H1 (cell line): ENCODE results near the gene CHST9. TPM values are rescaled to one million over a fixed set of nuclear protein-coding genes. Genes with fewer than 3 reads are reported as not detected.

ENCODE experiments used
- CTCF ChIA-PET: fragments of 300-600 bp; sonication (Branson Sonifier 250); formaldehyde crosslinking; loops from one replicate; lab custom pipeline; 2021; ENCODE audit not compliant: partially characterized antibody; lab: Charles Lee
- POLR2A ChIA-PET: fragments of 300-600 bp; sonication (Branson Sonifier 250); formaldehyde crosslinking; loops from one replicate; lab custom pipeline; 2021; ENCODE audit warnings: inconsistent platforms; ENCODE audit not compliant: partially characterized antibody; lab: Charles Lee
- DNase-seq, 2 experiments: peaks; one replicate each; pipeline versions ENCODE4 v3.0.0 to v3.0.0-alpha.2; 2010 to 2022; ENCODE audit warnings: low spot score in 2 of 2, low read depth in 1 of 2, mixed read lengths in 1 of 2
- FAIRE-seq: peaks from 2 replicates; lab custom pipeline; 2011; peaks lifted over from hg19 to GRCh38; lab: Jason Lieb, UNC
- H2AFZ ChIP-seq: 2 replicates; pipeline ENCODE4 v1.8.1; 2012; ENCODE audit warnings: low read length, inconsistent platforms
- H2AK5ac ChIP-seq: 2 replicates; pipeline ENCODE4 v1.6.1; 2013; ENCODE audit warnings: low read depth, low read length
- H2BK120ac ChIP-seq: replicated peaks from 2 replicates; pipeline ENCODE3; 2013; ENCODE audit warnings: low read depth, low read length, inconsistent platforms
- H2BK12ac ChIP-seq: 2 replicates; pipeline ENCODE4 v1.6.1; 2013; ENCODE audit warnings: low read depth, low read length
- H2BK15ac ChIP-seq: 2 replicates; pipeline ENCODE4 v1.6.1; 2013; ENCODE audit warnings: low read length
- H2BK20ac ChIP-seq: 2 replicates; pipeline ENCODE4 v1.6.1; 2013; ENCODE audit warnings: low read length
- H2BK5ac ChIP-seq: 2 replicates; pipeline ENCODE4 v1.6.1; 2013; ENCODE audit warnings: low read depth, low read length
- H3K14ac ChIP-seq: 2 replicates; pipeline ENCODE4 v1.6.1; 2013; ENCODE audit warnings: inconsistent platforms; ENCODE audit not compliant: insufficient read length
- H3K18ac ChIP-seq: 2 replicates; pipeline ENCODE4 v1.6.1; 2013; ENCODE audit warnings: low read length; ENCODE audit errors: extremely low read depth
- H3K23ac ChIP-seq: 2 replicates; pipeline ENCODE4 v1.6.1; 2013; ENCODE audit warnings: inconsistent platforms; ENCODE audit not compliant: insufficient read length
- H3K23me2 ChIP-seq: 2 replicates; pipeline ENCODE4 v1.6.1; 2013; ENCODE audit warnings: low read depth, low read length
- H3K27ac ChIP-seq: 2 replicates; pipeline ENCODE4 v1.6.1; 2011; ENCODE audit warnings: low read depth, low read length, inconsistent platforms
- H3K27me3 ChIP-seq, 4 experiments: replicated peaks in 1 of 4; 1 replicate in 1 of 4; 2 replicates in 3 of 4; pipeline versions ENCODE4 v1.6.1 to v1.8.1; 2011 to 2013; ENCODE audit warnings: low read length in 3 of 4, mild to moderate bottlenecking in 3 of 4, inconsistent platforms in 2 of 4, mixed read lengths in 2 of 4, moderate library complexity in 1 of 4; ENCODE audit not compliant: control insufficient read depth in 3 of 4, insufficient read depth in 3 of 4; ENCODE audit errors: extremely low read depth in 1 of 4
- H3K36me3 ChIP-seq, 4 experiments: 2 replicates each; pipeline versions ENCODE4 v1.6.1 to v1.8.1; 2011 to 2013; ENCODE audit warnings: mild to moderate bottlenecking in 4 of 4, low read length in 3 of 4, moderate library complexity in 2 of 4, control low read depth in 1 of 4, inconsistent platforms in 1 of 4; ENCODE audit not compliant: insufficient read depth in 4 of 4, control insufficient read depth in 2 of 4
- H3K4ac ChIP-seq: replicated peaks from 2 replicates; pipeline ENCODE3; 2013; ENCODE audit warnings: low read length, low read depth, mixed read lengths, inconsistent platforms; ENCODE audit not compliant: insufficient read length
- H3K4me1 ChIP-seq, 4 experiments: replicated peaks in 1 of 4; 1 replicate in 1 of 4; 2 replicates in 3 of 4; pipeline versions ENCODE4 v1.6.1 to v1.8.1; 2011 to 2013; ENCODE audit warnings: low read length in 3 of 4, inconsistent platforms in 2 of 4, mixed read lengths in 1 of 4; ENCODE audit not compliant: insufficient read depth in 4 of 4, control insufficient read depth in 3 of 4
- H3K4me2 ChIP-seq, 2 experiments: 2 replicates each; pipeline versions ENCODE4 v1.6.1 to v1.8.1; 2011 to 2013; ENCODE audit warnings: low read depth in 2 of 2, low read length in 2 of 2, control low read depth in 1 of 2, inconsistent platforms in 1 of 2, mild to moderate bottlenecking in 1 of 2; ENCODE audit not compliant: insufficient read depth in 1 of 2
- H3K4me3 ChIP-seq, 4 experiments: fragments of 200-600, 300-600 bp in 1 of 4; sonication (generic), shearing (Covaris generic), sonication (Bioruptor Twin) in 1 of 4; 2 replicates each; pipeline versions ENCODE4 v1.5.1 to v1.8.1; 2011 to 2016; ENCODE audit warnings: low read length in 4 of 4, low read depth in 3 of 4, control low read depth in 2 of 4, inconsistent platforms in 2 of 4, mild to moderate bottlenecking in 2 of 4, mixed read lengths in 1 of 4, moderate library complexity in 1 of 4; ENCODE audit not compliant: insufficient read depth in 2 of 4; ENCODE audit errors: extremely low read depth in 1 of 4
- H3K56ac ChIP-seq: replicated peaks from 2 replicates; pipeline ENCODE3; 2013; ENCODE audit warnings: low read depth, mild to moderate bottlenecking, mixed read lengths, low read length, inconsistent platforms; ENCODE audit not compliant: insufficient read length
- H3K79me1 ChIP-seq: 2 replicates; pipeline ENCODE4 v1.6.1; 2013; ENCODE audit warnings: low read depth, low read length, control low read depth
- H3K79me2 ChIP-seq, 2 experiments: 2 replicates each; pipeline versions ENCODE4 v1.6.1 to v1.8.1; 2012 to 2013; ENCODE audit warnings: low read length in 2 of 2, mild to moderate bottlenecking in 2 of 2, inconsistent platforms in 1 of 2; ENCODE audit not compliant: insufficient read depth in 2 of 2, control insufficient read depth in 1 of 2
- H3K9ac ChIP-seq, 4 experiments: replicated peaks in 1 of 4; 1 replicate in 1 of 4; 2 replicates in 3 of 4; pipeline versions ENCODE4 v1.6.1 to v1.8.1; 2011 to 2013; ENCODE audit warnings: low read depth in 3 of 4, low read length in 3 of 4, control low read depth in 2 of 4, mild to moderate bottlenecking in 2 of 4, moderate library complexity in 2 of 4, inconsistent platforms in 1 of 4; ENCODE audit errors: extremely low read depth in 1 of 4
- H3K9me3 ChIP-seq, 2 experiments: 2 replicates each; pipeline versions ENCODE4 v1.6.1 to v1.8.1; 2012 to 2013; ENCODE audit warnings: mild to moderate bottlenecking in 2 of 2, moderate library complexity in 2 of 2, control low read depth in 1 of 2, inconsistent platforms in 1 of 2, low read depth in 1 of 2, low read length in 1 of 2, mixed read lengths in 1 of 2; ENCODE audit not compliant: insufficient read depth in 2 of 2
- H4K20me1 ChIP-seq, 2 experiments: replicated peaks in 1 of 2; 2 replicates each; pipeline versions ENCODE3 to v1.8.1; 2011 to 2013; ENCODE audit warnings: inconsistent platforms in 2 of 2, low read length in 2 of 2, mild to moderate bottlenecking in 1 of 2; ENCODE audit not compliant: insufficient read depth in 2 of 2, control insufficient read depth in 1 of 2
- H4K5ac ChIP-seq: 2 replicates; pipeline ENCODE4 v1.6.1; 2013; ENCODE audit warnings: low read length, low read depth, mixed read lengths, inconsistent platforms; ENCODE audit not compliant: insufficient read length
- H4K8ac ChIP-seq: 2 replicates; pipeline ENCODE4 v1.8.0; 2013; ENCODE audit warnings: mild to moderate bottlenecking, moderate library complexity, low read length, inconsistent platforms; ENCODE audit not compliant: insufficient read depth; ENCODE audit errors: extremely low read depth
- H4K91ac ChIP-seq: replicated peaks from 2 replicates; pipeline ENCODE3; 2013; ENCODE audit warnings: low read length, mixed read lengths, inconsistent platforms; ENCODE audit not compliant: insufficient read length
- TAF1 ChIP-seq: IDR thresholded peaks from 2 replicates; pipeline ENCODE4 v1.6.1; 2011; ENCODE audit warnings: mild to moderate bottlenecking, low read depth, low read length
- TEAD4 ChIP-seq: IDR thresholded peaks from 2 replicates; pipeline ENCODE4 v1.6.1; 2012; ENCODE audit warnings: low read depth, low read length, inconsistent platforms, mixed read lengths
- WGBS, 2 experiments: shearing (Covaris generic) in 1 of 2; methylation state at CpG; one replicate each; pipeline versions ENCODE4 v1.1.6 to v1.1.7; 2013 to 2015; ENCODE audit warnings: low lambda C conversion rate in 2 of 2, mixed read lengths in 2 of 2, inconsistent platforms in 1 of 2, low coverage in 1 of 2, missing lambda C conversion rate in 1 of 2; ENCODE audit not compliant: insufficient replicate concordance in 2 of 2, insufficient coverage in 1 of 2, insufficient read length in 1 of 2; ENCODE audit errors: extremely low coverage in 1 of 2, missing lambda C conversion rate in 1 of 2; 5-methylcytosine and 5-hydroxymethylcytosine counted together
- polyA plus RNA-seq, 7 experiments: library from polyadenylated mRNA; depleted of rRNA in 3 of 7; stranded (reverse) in 5 of 7; unstranded in 2 of 7; fragments of >200 nt in 5 of 7; fragments of 200-250 nt in 2 of 7; gene quantifications; 1 replicate in 5 of 7; 2 replicates in 1 of 7; 4 replicates in 1 of 7; pipeline versions ENCODE4 v1.2.1 to v1.2.3, GENCODE V29; 2011 to 2013; ENCODE audit warnings: missing spikeins in 2 of 7, mixed read lengths in 2 of 7
- total RNA-seq: library from RNA; stranded (reverse); fragmentation: NEBNext Ultra II Directional; extraction: Animal tissue kit (Norgen Biotek cat#: 25700); gene quantifications from 2 replicates; pipeline ENCODE4 v1.2.1, GENCODE V29; 2021

CHST9 gene
- total and polyA plus RNA-seq, 2 of the 8 experiments (the other 6 are each of a cell fraction or from before 2014, with no cell fraction given), result 3.2 to 24.3 TPM

DNA sequence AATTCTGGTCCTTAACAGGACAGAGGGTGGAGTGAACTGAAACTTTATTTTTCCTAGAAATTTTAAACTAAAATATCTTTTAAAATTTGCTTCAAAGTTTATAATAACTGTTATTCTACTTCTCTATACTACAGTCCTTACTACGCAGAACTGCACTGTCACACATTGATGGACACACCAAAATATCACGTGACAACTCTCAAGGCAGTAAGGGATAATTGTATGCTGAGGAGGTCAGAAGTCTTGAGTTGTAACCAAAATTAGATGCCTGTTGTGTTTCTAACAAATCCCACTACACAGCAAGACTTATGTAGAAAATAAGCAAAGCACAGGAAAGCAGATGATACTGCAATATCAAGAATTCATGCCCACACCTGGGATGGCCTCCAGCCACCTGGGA, 76.3 kb downstream of the CHST9 start:
- Histone ChIP-seq H4K20me1 (no peaks in the 10 kb centered on the region), H3K23me2 (no peaks in the 10 kb centered on the region), H3K27ac (no peak overlapping the region), H2BK12ac (no peak overlapping the region), H3K4me3 (no peak overlapping the region), H2BK15ac (no peak overlapping the region), H3K23ac (no peak overlapping the region), H2AK5ac (no peak overlapping the region), H3K79me2 (no peaks in the 10 kb centered on the region), H2BK5ac (no peak overlapping the region), H4K8ac (no peak overlapping the region), H3K56ac (no peak overlapping the region), H3K27me3 (no peaks in the 10 kb centered on the region), H2AFZ (no peak overlapping the region), H4K91ac (no peak overlapping the region), H4K5ac (no peak overlapping the region), H3K4ac (no peak overlapping the region), H3K4me1 (peaks cover 0 to 4% (median 1%) of the 10 kb centered on the region in 4 experiments; a peak in 2 of 7 replicates), H3K4me2 (no peak overlapping the region), H2BK120ac (no peak overlapping the region), H3K36me3 (no peaks in the 10 kb centered on the region), H3K14ac (no peak overlapping the region), H3K79me1 (no peaks in the 10 kb centered on the region), H2BK20ac (no peak overlapping the region), H3K9me3 (peaks cover 0 to 3% of the 10 kb centered on the region in 2 experiments; a peak in 2 of 4 replicates), H3K9ac (no peak overlapping the region), H3K18ac (no peak overlapping the region)
- 93% methylated on average over 2 of the region's 2 CpGs; no CpG with 5 or more reads in 1 of the 2 experiments for WGBS, 2 experiments
- DNase-seq (no peak), FAIRE-seq (no peak)
- POLR2A ChIA-PET, result interaction anchor here (0.7 kb wide), 2 partner anchors 68 to 232 kb away, joined by 3 to 4 read pairs; no protein-coding TSS in a partner anchor
- CTCF ChIA-PET, result interaction anchor here (0.6 to 0.7 kb wide), 2 partner anchors 355 to 1333 kb away, joined by 3 to 5 read pairs; no protein-coding TSS in a partner anchor
- no peak for TF ChIP-seq TEAD4
- TF ChIP-seq TAF1, result no peak
